Mesothelial cell of epicardium (in vitro differentiated cells): ENCODE measurements around the gene TENM4. TPM values are rescaled to one million over a fixed set of nuclear protein-coding genes. Genes with fewer than 3 reads are reported as not detected.

Experiments
- DNase-seq, 2 experiments: peaks; one replicate each; pipeline ENCODE4 v3.0.0; 2021; ENCODE audit warnings: low spot score in 2 of 2; ENCODE audit not compliant: unreplicated experiment in 2 of 2
- H3K27ac Mint-ChIP-seq: 2 replicates; pipeline ENCODE4 v1.8.0; 2021; ENCODE audit warnings: mixed read lengths
- H3K27me3 Mint-ChIP-seq: 2 replicates; pipeline ENCODE4 v1.8.0; 2021; ENCODE audit warnings: low read depth, mixed read lengths
- H3K36me3 Mint-ChIP-seq: 2 replicates; pipeline ENCODE4 v1.8.0; 2021; ENCODE audit warnings: mixed read lengths
- H3K4me1 Mint-ChIP-seq: 2 replicates; pipeline ENCODE4 v1.8.0; 2021; ENCODE audit warnings: mixed read lengths
- H3K4me3 Mint-ChIP-seq: 2 replicates; pipeline ENCODE4 v1.8.0; 2021; ENCODE audit warnings: mild to moderate bottlenecking, moderate library complexity, mixed read lengths
- H3K9me3 Mint-ChIP-seq: 2 replicates; pipeline ENCODE4 v1.8.0; 2021; ENCODE audit warnings: mixed read lengths
- total RNA-seq: library from RNA; stranded (reverse); gene quantifications from 3 replicates; pipeline ENCODE4 v1.2.1, GENCODE V29; 2021
- TF ChIP-seq, protein P1 (sequence below): fragments of 200-600 bp; sonication (generic); IDR thresholded peaks from one replicate; pipeline ENCODE4 v1.5.0; 2021; ENCODE audit warnings: antibody characterized with exemption; ENCODE audit not compliant: unreplicated experiment

TENM4 gene
- total RNA-seq, 1 donor from 2014 or later: 187 TPM

DNA sequence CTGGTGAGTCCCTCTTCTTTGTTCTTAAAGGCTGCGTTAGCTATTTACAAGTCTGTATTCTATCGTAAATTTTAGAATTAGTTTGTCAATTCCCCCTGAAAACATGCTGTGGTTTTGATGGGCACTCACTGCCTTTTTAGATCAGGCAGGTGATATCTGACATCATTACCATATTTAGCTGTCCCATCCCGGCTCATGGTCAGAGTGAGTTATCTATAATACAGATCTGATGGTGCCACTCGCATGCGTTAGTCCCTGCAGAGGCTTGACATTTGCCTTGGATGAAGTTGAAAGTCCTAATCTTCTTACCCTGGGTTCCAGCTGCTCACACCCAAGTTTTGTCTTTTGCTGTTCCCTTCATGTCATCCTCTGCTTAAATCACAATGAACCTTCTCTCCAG is 715.6 kb downstream of the TENM4 start:
- Mint-ChIP-seq H3K9me3 (no peaks in the 10 kb centered on the region), H3K4me3 (no peak overlapping the region), H3K36me3 (peaks cover 40% of the 10 kb centered on the region), H3K4me1 (no peaks in the 10 kb centered on the region), H3K27me3 (no peaks in the 10 kb centered on the region), H3K27ac (no peak overlapping the region)
- TF ChIP-seq, protein P1, sequence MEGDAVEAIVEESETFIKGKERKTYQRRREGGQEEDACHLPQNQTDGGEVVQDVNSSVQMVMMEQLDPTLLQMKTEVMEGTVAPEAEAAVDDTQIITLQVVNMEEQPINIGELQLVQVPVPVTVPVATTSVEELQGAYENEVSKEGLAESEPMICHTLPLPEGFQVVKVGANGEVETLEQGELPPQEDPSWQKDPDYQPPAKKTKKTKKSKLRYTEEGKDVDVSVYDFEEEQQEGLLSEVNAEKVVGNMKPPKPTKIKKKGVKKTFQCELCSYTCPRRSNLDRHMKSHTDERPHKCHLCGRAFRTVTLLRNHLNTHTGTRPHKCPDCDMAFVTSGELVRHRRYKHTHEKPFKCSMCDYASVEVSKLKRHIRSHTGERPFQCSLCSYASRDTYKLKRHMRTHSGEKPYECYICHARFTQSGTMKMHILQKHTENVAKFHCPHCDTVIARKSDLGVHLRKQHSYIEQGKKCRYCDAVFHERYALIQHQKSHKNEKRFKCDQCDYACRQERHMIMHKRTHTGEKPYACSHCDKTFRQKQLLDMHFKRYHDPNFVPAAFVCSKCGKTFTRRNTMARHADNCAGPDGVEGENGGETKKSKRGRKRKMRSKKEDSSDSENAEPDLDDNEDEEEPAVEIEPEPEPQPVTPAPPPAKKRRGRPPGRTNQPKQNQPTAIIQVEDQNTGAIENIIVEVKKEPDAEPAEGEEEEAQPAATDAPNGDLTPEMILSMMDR: no peak
- no peak for DNase-seq

DNA sequence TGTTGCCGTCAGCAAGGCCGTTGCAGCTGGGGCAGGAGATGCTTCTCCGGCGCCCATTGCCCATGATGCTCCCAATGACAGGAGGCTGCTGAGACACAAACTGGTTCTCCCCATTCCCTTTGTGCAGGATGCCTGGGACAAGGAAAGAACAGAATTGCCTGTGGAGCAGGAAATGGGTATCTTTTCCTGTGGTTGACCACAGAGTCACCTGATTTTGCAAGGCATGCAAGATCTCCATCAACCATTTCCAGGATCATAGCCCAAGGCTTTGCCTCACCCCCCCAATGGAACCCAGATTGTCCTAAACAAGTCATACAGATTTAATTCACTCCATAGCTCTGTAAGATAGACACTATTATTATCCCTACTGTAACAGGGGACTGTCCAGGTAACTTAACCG is 718.0 kb downstream of the TENM4 start:
- H3K36me3 Mint-ChIP-seq: peaks cover 38% of the 10 kb centered on the region
- H3K4me3 Mint-ChIP-seq: no peak overlapping the region
- no peak overlapping the region for H3K27ac Mint-ChIP-seq
- no peaks in the 10 kb centered on the region for H3K4me1 Mint-ChIP-seq
- no peaks in the 10 kb centered on the region for H3K9me3 Mint-ChIP-seq
- DNase-seq: no peak
- TF ChIP-seq, protein P1: no peak
- H3K27me3 Mint-ChIP-seq: no peaks in the 10 kb centered on the region

DNA sequence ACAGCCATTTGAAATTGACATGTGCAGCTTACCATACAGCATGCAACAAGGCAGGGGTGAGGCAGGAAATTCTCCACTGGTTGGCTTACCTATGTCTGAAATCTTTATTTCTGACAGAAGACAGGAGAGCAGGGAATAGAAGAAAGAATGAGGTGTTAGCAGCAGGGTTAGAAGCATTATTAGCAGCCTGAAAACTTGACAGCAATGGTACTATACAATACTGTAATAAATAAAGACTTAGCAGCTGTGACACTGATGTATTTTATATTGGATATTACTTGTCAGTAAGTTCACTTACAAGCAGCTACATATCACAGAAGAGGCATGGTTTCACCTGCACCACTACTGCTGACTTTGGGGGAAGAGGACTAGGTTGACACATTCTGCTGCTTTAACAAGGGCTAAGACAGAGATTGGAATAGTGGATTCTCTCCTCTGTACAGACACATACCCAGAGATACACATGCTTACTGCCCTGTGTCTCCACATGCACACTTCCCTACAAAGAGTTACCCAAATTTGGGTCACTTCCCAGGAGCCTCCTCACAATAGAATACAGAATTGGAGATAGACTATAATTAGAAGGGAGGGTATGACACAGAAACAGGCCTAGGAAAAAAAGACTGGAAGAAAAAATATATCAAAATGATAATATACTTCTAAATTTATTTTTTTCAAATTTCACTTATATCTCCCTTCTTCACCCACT is 720.4 kb downstream of the TENM4 start:
- no peak overlapping the region for H3K4me3 Mint-ChIP-seq
- TF ChIP-seq, protein P1: no peak
- DNase-seq: no peak
- no peaks in the 10 kb centered on the region for H3K4me1 Mint-ChIP-seq
- H3K27me3 Mint-ChIP-seq: no peaks in the 10 kb centered on the region
- H3K27ac Mint-ChIP-seq: no peak overlapping the region
- no peaks in the 10 kb centered on the region for H3K9me3 Mint-ChIP-seq
- peaks cover 28% of the 10 kb centered on the region for H3K36me3 Mint-ChIP-seq

DNA sequence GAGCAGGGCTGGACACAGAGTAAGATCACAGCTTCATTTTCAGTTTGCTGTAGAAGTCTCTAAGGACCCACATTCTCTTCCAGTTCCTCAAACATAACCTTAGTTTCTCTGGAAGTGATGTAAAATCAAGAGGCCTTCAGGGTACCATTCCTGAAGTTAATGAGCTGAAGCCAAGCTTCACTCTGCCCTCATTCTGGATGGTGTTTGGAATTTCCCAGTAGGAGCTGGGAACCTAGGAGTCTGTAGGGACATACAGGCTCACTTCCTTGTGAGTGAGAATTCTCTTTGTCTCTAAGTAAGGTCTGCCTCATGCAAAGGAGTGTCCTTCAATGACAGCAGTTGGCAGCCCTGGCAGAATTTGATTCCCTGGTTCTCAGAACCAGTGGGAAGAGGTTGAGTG is 723.8 kb downstream of the TENM4 start:
- Mint-ChIP-seq H3K36me3 (peaks cover 28% of the 10 kb centered on the region), H3K27me3 (no peaks in the 10 kb centered on the region)
- TF ChIP-seq, protein P1: no peak

DNA sequence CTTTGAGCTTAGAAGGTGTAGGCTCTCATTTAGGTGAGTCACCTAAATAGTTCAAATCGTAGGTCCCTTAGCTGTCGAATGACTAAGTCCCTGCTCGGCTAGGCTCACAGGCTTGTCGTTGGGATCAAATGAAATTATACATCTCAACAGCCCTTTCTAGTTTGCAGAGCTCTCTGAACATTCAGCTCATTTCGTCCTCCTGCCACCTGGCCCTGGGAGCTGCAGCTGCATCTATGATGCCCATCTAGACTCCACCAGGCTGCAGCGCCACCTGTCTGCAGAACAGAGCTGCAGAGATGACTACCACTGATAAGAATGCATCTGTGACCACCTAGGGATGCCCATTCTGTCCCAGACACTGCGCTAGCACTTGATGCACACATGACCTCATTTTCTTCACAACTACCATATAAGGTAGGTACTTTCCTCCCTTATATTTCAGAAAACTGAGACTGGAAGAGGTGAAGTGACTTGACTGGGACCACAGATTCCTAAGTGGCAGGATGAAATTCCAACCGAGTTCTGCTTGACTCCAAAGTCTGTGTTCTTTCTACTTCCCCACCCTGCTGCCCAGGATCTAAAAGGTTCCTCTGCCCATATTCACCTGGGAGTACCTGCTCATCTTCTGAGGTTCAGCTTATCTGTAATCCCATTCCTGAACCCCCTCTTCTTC is 725.1 kb downstream of the TENM4 start:
- Mint-ChIP-seq H3K4me3 (no peak overlapping the region), H3K9me3 (peaks cover 3% of the 10 kb centered on the region), H3K4me1 (no peaks in the 10 kb centered on the region), H3K27me3 (no peaks in the 10 kb centered on the region), H3K27ac (no peak overlapping the region), H3K36me3 (peaks cover 29% of the 10 kb centered on the region)
- TF ChIP-seq, protein P1: peak; percentile 44
- peak; percentile 33 to 51 for DNase-seq

More for the DNA sequence above, 723.8 kb downstream of the TENM4 start:
- no peak overlapping the region for H3K27ac Mint-ChIP-seq
- H3K4me1 Mint-ChIP-seq: no peaks in the 10 kb centered on the region
- H3K9me3 Mint-ChIP-seq: peaks cover under 1% of the 10 kb centered on the region
- H3K4me3 Mint-ChIP-seq: no peak overlapping the region
- no peak for DNase-seq
